ENCODE results near the gene ARMC3.
"Not testable (repeated sequence)": the region's sequence is repeated elsewhere in the genome, so short reads cannot be mapped to it uniquely, and the experiment has no call there.

The ARMC3 gene

GRCh38 chr10:22911067-22911466 lies 16.8 kb upstream of the ARMC3 start:
- ATAC-seq (no peak), DNase-seq (no peak)
- Mint-ChIP-seq H3K9me3 (peaks cover 24% of the 10 kb centered on the region), H3K36me3 (ENCODE audit: low read depth) (peaks cover 8% of the 10 kb centered on the region), H3K4me3 (no peak overlapping the region), H3K4me1 (peaks cover 11% of the 10 kb centered on the region), H3K27ac (no peak overlapping the region), H3K27me3 (no peaks in the 10 kb centered on the region)

GRCh38 chr10:22911889-22912762 lies 15.7 kb upstream of the ARMC3 start:
- ATAC-seq (no peak), DNase-seq (no peak)
- no peaks in the 10 kb centered on the region for H3K27me3 Mint-ChIP-seq
- H3K4me3 Mint-ChIP-seq: no peak overlapping the region
- H3K27ac Mint-ChIP-seq: no peak overlapping the region
- peaks cover 24% of the 10 kb centered on the region for H3K9me3 Mint-ChIP-seq
- peaks cover 11% of the 10 kb centered on the region for H3K4me1 Mint-ChIP-seq
- peaks cover 8% of the 10 kb centered on the region for H3K36me3 Mint-ChIP-seq (ENCODE audit: low read depth)

- H3K4me1 Mint-ChIP-seq: peaks cover 11% of the 10 kb centered on the region
- H3K27ac Mint-ChIP-seq: no peak overlapping the region
- no peak for ATAC-seq
- DNase-seq: no peak
- peaks cover 4% of the 10 kb centered on the region for H3K36me3 Mint-ChIP-seq (ENCODE audit: low read depth)
- peaks cover 17% of the 10 kb centered on the region for H3K9me3 Mint-ChIP-seq
- no peak overlapping the region for H3K4me3 Mint-ChIP-seq
- no peaks in the 10 kb centered on the region for H3K27me3 Mint-ChIP-seq
Measured at GRCh38 chr10:22912763-22913384, 15.0 kb upstream of the ARMC3 start.

- H3K36me3 Mint-ChIP-seq (ENCODE audit: low read depth): peaks cover 4% of the 10 kb centered on the region
- peaks cover 14% of the 10 kb centered on the region for H3K9me3 Mint-ChIP-seq
- no peak for ATAC-seq
- H3K4me3 Mint-ChIP-seq: no peak overlapping the region
- H3K27me3 Mint-ChIP-seq: no peaks in the 10 kb centered on the region
- no peak for DNase-seq
- no peak overlapping the region for H3K27ac Mint-ChIP-seq
- H3K4me1 Mint-ChIP-seq: peaks cover 11% of the 10 kb centered on the region
Measured at GRCh38 chr10:22913474-22914092, 14.3 kb upstream of the ARMC3 start.

- DNase-seq: no peak
- no peaks in the 10 kb centered on the region for H3K36me3 Mint-ChIP-seq (ENCODE audit: low read depth)
- no peak overlapping the region for H3K4me3 Mint-ChIP-seq
- H3K4me1 Mint-ChIP-seq: peaks cover 7% of the 10 kb centered on the region
- ATAC-seq: no peak
- peaks cover 4% of the 10 kb centered on the region for H3K9me3 Mint-ChIP-seq
- no peak overlapping the region for H3K27ac Mint-ChIP-seq
- no peaks in the 10 kb centered on the region for H3K27me3 Mint-ChIP-seq
Measured at GRCh38 chr10:22915314-22915713, 12.5 kb upstream of the ARMC3 start.

- Mint-ChIP-seq H3K27ac (no peak overlapping the region), H3K4me3 (no peak overlapping the region), H3K4me1 (peaks cover 2% of the 10 kb centered on the region), H3K36me3 (ENCODE audit: low read depth) (peaks cover 3% of the 10 kb centered on the region), H3K9me3 (peaks cover 10% of the 10 kb centered on the region), H3K27me3 (peaks cover 13% of the 10 kb centered on the region)
- DNase-seq: no peak
- ATAC-seq: no peak
Measured at GRCh38 chr10:22925088-22925487, 2.8 kb upstream of the ARMC3 start.

GRCh38 chr10:22927166-22927565 lies 687 bp upstream of the ARMC3 start:
- peaks cover 3% of the 10 kb centered on the region for H3K36me3 Mint-ChIP-seq (ENCODE audit: low read depth)
- peaks cover 11% of the 10 kb centered on the region for H3K27me3 Mint-ChIP-seq
- peaks cover 2% of the 10 kb centered on the region for H3K9me3 Mint-ChIP-seq
- ATAC-seq (no peak), DNase-seq (no peak)
- no peak overlapping the region for H3K27ac Mint-ChIP-seq
- H3K4me3 Mint-ChIP-seq: no peak overlapping the region
- H3K4me1 Mint-ChIP-seq: peaks cover 2% of the 10 kb centered on the region

GRCh38 chr10:22929053-22929452 lies 1.2 kb downstream of the ARMC3 start:
- DNase-seq; H3K4me1 Mint-ChIP-seq; H3K36me3 Mint-ChIP-seq (ENCODE audit: low read depth); H3K27me3 Mint-ChIP-seq; H3K27ac Mint-ChIP-seq; H3K4me3 Mint-ChIP-seq; ATAC-seq; H3K9me3 Mint-ChIP-seq: not testable (repeated sequence)

- Mint-ChIP-seq H3K9me3 (no peaks in the 10 kb centered on the region), H3K4me1 (peaks cover 3% of the 10 kb centered on the region), H3K4me3 (no peak overlapping the region), H3K36me3 (ENCODE audit: low read depth) (no peaks in the 10 kb centered on the region), H3K27ac (no peak overlapping the region), H3K27me3 (peaks cover 4% of the 10 kb centered on the region)
- no peak for ATAC-seq
- DNase-seq: no peak
Measured at GRCh38 chr10:22931948-22932347, 4.1 kb downstream of the ARMC3 start.

- H3K4me1 Mint-ChIP-seq: peaks cover 3% of the 10 kb centered on the region
- H3K27ac Mint-ChIP-seq: no peak overlapping the region
- H3K4me3 Mint-ChIP-seq: no peak overlapping the region
- peaks cover 4% of the 10 kb centered on the region for H3K27me3 Mint-ChIP-seq
- H3K9me3 Mint-ChIP-seq: no peaks in the 10 kb centered on the region
- DNase-seq: no peak
- H3K36me3 Mint-ChIP-seq (ENCODE audit: low read depth): no peaks in the 10 kb centered on the region
- no peak for ATAC-seq
Measured at GRCh38 chr10:22932626-22933370, 4.9 kb downstream of the ARMC3 start.

GRCh38 chr10:22934726-22935125 lies 6.9 kb downstream of the ARMC3 start:
- Mint-ChIP-seq H3K9me3 (no peaks in the 10 kb centered on the region), H3K4me1 (peaks cover 1% of the 10 kb centered on the region), H3K36me3 (ENCODE audit: low read depth) (no peaks in the 10 kb centered on the region), H3K27ac (no peak overlapping the region), H3K27me3 (no peaks in the 10 kb centered on the region), H3K4me3 (no peak overlapping the region)
- DNase-seq: no peak
- ATAC-seq: no peak

GRCh38 chr10:22942437-22942836 lies 14.6 kb downstream of the ARMC3 start:
- no peak overlapping the region for H3K27ac Mint-ChIP-seq
- H3K4me1 Mint-ChIP-seq: peaks cover 14% of the 10 kb centered on the region
- H3K4me3 Mint-ChIP-seq: no peak overlapping the region

GRCh38 chr10:22945934-22946673 lies 18.3 kb downstream of the ARMC3 start:
- peaks cover 31% of the 10 kb centered on the region for H3K9me3 Mint-ChIP-seq
- DNase-seq: no peak
- peaks cover 14% of the 10 kb centered on the region for H3K4me1 Mint-ChIP-seq
- peaks cover 10% of the 10 kb centered on the region for H3K36me3 Mint-ChIP-seq (ENCODE audit: low read depth)
- H3K27me3 Mint-ChIP-seq: peaks cover 6% of the 10 kb centered on the region
- H3K27ac Mint-ChIP-seq: peak overlapping the region; percentile 72
- ATAC-seq: peak; percentile 63
- no peak overlapping the region for H3K4me3 Mint-ChIP-seq

More at GRCh38 chr10:22942437-22942836, 14.6 kb downstream of the ARMC3 start:
- Mint-ChIP-seq H3K9me3 (peaks cover 14% of the 10 kb centered on the region), H3K27me3 (peaks cover 6% of the 10 kb centered on the region), H3K36me3 (ENCODE audit: low read depth) (peaks cover 4% of the 10 kb centered on the region)
- ATAC-seq (no peak), DNase-seq (no peak)

- H3K27ac Mint-ChIP-seq: no peak overlapping the region
- H3K4me1 Mint-ChIP-seq: no peaks in the 10 kb centered on the region
- H3K27me3 Mint-ChIP-seq: no peaks in the 10 kb centered on the region
- ATAC-seq (no peak), DNase-seq (no peak)
- no peaks in the 10 kb centered on the region for H3K36me3 Mint-ChIP-seq (ENCODE audit: low read depth)
- no peak overlapping the region for H3K4me3 Mint-ChIP-seq
- peaks cover 7% of the 10 kb centered on the region for H3K9me3 Mint-ChIP-seq
Measured at GRCh38 chr10:22954970-22955369, 27.1 kb downstream of the ARMC3 start.
